ENCODE results near the gene RMI1.

DNA sequence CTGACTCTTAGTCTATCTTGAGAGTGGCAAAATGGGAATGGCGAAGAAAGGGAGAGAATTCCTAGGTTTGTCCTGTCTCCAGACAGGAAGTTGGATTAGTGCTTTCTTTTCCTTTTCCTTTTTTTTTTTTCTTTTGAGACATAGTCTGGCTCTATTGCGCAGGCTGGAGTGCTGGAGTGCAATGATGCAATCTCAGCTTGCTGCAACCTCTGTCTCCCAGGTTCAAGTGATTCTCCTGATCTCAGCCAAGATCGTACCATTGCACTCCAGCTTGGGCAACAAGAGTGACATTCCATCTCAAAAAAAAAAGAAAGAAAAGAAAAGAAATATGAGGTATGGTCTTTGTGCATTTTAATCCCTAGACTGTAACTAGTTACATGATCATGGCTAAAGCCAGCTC is 46.8 kb upstream of the RMI1 start:
- TF ChIP-seq, protein P1, sequence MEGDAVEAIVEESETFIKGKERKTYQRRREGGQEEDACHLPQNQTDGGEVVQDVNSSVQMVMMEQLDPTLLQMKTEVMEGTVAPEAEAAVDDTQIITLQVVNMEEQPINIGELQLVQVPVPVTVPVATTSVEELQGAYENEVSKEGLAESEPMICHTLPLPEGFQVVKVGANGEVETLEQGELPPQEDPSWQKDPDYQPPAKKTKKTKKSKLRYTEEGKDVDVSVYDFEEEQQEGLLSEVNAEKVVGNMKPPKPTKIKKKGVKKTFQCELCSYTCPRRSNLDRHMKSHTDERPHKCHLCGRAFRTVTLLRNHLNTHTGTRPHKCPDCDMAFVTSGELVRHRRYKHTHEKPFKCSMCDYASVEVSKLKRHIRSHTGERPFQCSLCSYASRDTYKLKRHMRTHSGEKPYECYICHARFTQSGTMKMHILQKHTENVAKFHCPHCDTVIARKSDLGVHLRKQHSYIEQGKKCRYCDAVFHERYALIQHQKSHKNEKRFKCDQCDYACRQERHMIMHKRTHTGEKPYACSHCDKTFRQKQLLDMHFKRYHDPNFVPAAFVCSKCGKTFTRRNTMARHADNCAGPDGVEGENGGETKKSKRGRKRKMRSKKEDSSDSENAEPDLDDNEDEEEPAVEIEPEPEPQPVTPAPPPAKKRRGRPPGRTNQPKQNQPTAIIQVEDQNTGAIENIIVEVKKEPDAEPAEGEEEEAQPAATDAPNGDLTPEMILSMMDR (IDR thresholded peaks at IDR 0.05) = no peak
- TF ChIP-seq POLR2A (IDR thresholded peaks at IDR 0.05) = no peak

Measured in tibial nerve (tissue), 3 donors.